ENCODE results near the gene PSAP.

DNA sequence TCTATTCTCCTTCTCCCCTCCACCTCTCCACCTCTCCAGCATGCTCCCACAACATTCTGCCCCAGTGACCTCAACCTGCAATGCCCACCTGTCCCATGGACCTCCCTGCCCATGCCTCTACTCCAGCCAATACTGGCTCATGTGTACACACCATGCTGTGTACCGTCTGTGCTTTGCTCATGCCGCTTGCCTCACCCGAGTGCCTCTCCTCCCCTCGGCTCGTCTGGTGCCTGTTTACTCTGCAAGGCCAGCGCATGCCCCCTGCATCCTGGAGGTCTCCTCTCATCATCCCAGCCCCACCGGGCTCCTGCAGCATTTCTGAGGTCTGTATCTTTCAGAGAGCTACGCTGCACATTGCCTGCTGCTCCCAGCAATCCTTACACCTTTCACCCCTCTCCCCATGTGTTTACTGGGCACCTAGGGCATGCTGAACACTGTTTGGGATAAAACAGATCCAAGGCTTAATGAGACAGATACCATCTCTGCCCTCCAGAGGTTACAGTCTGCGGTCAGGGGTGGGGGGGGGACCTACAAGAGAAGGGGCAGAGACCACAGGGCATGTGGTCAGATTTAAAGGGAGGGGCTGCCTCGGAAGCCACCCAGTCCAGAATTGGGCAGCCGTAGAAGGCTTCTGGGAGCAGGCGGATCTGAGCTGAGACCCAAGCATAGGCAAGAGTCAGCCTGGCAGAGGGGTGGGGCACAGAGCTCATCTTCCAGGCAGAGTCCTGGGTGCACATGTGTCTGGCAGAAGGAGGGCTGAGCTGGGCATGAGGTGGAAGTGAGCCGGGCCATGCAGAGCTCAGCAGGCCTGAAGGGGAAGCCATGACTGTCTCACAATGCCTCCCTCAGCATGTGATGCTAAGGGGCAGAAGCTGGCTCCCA is 29.6 kb upstream of the PSAP start:
- TF ChIP-seq, protein P1, sequence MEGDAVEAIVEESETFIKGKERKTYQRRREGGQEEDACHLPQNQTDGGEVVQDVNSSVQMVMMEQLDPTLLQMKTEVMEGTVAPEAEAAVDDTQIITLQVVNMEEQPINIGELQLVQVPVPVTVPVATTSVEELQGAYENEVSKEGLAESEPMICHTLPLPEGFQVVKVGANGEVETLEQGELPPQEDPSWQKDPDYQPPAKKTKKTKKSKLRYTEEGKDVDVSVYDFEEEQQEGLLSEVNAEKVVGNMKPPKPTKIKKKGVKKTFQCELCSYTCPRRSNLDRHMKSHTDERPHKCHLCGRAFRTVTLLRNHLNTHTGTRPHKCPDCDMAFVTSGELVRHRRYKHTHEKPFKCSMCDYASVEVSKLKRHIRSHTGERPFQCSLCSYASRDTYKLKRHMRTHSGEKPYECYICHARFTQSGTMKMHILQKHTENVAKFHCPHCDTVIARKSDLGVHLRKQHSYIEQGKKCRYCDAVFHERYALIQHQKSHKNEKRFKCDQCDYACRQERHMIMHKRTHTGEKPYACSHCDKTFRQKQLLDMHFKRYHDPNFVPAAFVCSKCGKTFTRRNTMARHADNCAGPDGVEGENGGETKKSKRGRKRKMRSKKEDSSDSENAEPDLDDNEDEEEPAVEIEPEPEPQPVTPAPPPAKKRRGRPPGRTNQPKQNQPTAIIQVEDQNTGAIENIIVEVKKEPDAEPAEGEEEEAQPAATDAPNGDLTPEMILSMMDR (IDR thresholded peaks at IDR 0.05): no peak
- TF ChIP-seq POLR2A (IDR thresholded peaks at IDR 0.05): no peak

Data from esophagus squamous epithelium (tissue), 4 donors.